Adipose tissue (tissue), 3 donors: ENCODE measurements around the gene USP49. TPM values are rescaled to one million over a fixed set of nuclear protein-coding genes. Genes with fewer than 3 reads are reported as not detected.
"Not testable (repeated sequence)": the region's sequence is repeated elsewhere in the genome, so short reads cannot be mapped to it uniquely, and the experiment has no call there.

Experiments
- H3K27ac ChIP-seq: one replicate; pipeline ENCODE4 v1.5.1; 2013; ENCODE audit warnings: low read depth, low read length
- WGBS, 3 donors: extraction: QIAGEN DNeasy Blood & Tissue Kit; methylation state at CpG; one replicate each; pipeline ENCODE4 v1.1.7; 2013; 5-methylcytosine and 5-hydroxymethylcytosine counted together
- polyA plus RNA-seq, 3 donors: library from polyadenylated mRNA; stranded (reverse); fragments of 200-250 nt; gene quantifications; one replicate each; pipeline ENCODE4 v1.2.3, GENCODE V29; 2013
- donor health status: healthy with polysubstance abuse.
- donor health status: Bipolar disorder and iron deficiency.
- donor health status: healthy.

USP49 gene
- polyA plus RNA-seq, 3 donors: 0.79 to 1.9 (median 1.3) TPM

DNA sequence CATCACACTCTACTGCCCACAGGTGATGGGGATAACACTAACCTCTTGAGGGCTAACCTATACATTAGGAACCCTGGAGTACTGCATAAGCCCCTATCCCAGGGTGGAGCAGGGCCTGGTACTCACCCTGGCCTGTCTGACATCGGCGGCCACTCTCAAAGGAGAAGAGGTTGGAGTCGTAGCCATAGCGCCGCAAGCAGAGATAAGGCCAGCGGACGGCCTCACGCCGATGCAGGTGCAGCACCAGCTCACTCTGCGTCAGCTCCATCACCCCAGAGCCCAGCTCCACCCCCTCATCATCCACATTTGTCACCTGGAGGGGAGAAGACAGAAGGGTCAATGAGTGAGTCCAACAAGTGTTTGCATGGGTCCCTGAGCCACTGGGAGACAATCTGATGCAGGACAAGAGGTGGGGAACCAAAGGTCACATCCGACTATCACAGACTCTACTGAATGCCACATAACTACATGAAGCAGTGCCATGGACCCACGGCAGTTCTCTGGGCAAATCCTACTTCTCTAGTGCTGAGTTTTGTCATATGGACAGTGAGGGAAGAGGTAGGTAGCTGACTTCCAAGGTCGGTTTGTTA, 119.8 kb downstream of the USP49 start:
- 88 to 92% (median 91%) methylated on average over 13 of the region's 13 CpGs for WGBS, 3 donors
- H3K27ac ChIP-seq: no peak overlapping the region

DNA sequence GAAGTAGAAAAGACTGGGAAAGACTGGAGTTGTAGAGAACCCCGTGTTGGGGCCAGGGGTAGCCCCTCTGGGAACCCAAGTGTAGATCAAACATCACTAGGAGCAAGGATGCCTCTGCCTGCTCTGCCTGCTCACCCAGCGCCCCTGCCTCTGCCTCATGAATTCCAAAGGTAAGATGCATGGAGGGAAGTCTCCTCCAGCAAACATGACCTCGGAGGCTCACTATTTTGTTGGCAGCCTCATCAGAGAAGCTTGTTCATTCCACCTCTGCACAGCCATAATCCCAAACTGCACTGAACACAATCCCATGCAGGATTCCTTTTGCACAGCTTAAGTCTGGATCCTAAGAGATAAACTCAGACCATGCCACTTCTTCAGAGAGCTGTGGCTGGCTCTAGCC, 120.3 kb downstream of the USP49 start:
- 83 to 92% (median 90%) methylated on average over 3 of the region's 3 CpGs for whole genome bisulfite sequencing, 3 donors
- no peak overlapping the region for H3K27ac ChIP-seq

- H3K27ac ChIP-seq: no peak overlapping the region
- 86 to 92% (median 88%) methylated on average over 29 of the region's 29 CpGs for WGBS, 3 donors
Observed at GRCh38 chr6:41771058-41771983, 123.9 kb downstream of the USP49 start.

GRCh38 chr6:41770381-41771057, 124.7 kb downstream of the USP49 start:
- 90 to 92% (median 91%) methylated on average over 30 of the region's 30 CpGs for WGBS, 3 donors
- H3K27ac ChIP-seq: no peak overlapping the region

DNA sequence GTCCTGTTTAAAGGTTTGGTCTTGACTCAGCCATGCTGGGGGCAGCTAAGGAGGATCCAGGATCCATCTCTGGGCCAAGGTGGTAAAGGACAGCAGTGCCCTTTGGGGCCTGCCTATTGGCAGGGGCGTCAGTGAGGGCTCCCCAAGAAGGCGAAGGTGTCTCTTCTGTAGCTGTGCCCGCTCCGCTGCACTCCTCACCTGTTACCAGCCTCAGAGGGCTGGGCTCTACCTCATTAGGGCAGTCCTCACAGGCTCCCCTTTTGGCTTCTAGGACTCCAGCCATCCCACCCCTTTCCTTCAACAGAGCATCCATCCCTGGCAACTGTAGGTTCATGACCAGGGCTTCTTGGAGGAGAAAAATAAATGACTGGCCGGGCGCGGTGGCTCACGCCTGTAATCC, 125.8 kb downstream of the USP49 start:
- no peak overlapping the region for H3K27ac ChIP-seq
- 96 to 97% (median 97%) methylated on average over 8 of the region's 8 CpGs for WGBS, 3 donors

- H3K27ac ChIP-seq: no peak overlapping the region
- 58 to 73% (median 60%) methylated on average over 10 of the region's 10 CpGs for WGBS, 3 donors
Observed at GRCh38 chr6:41768545-41769308, 126.4 kb downstream of the USP49 start.

- H3K27ac ChIP-seq: no peak overlapping the region
- 32 to 48% (median 34%) methylated on average over 12 of the region's 12 CpGs for WGBS, 3 donors
Observed at GRCh38 chr6:41767112-41767833, 127.9 kb downstream of the USP49 start.

GRCh38 chr6:41766043-41766664, 129.0 kb downstream of the USP49 start:
- not testable (repeated sequence) for H3K27ac ChIP-seq
- 88 to 90% (median 90%) methylated on average over 4 of the region's 4 CpGs for WGBS, 3 donors

- WGBS, 3 donors: 24 to 47% (median 26%) methylated on average over 2 of the region's 2 CpGs
- H3K27ac ChIP-seq: no peak overlapping the region
Observed at GRCh38 chr6:41763470-41763869, 131.7 kb downstream of the USP49 start.

DNA sequence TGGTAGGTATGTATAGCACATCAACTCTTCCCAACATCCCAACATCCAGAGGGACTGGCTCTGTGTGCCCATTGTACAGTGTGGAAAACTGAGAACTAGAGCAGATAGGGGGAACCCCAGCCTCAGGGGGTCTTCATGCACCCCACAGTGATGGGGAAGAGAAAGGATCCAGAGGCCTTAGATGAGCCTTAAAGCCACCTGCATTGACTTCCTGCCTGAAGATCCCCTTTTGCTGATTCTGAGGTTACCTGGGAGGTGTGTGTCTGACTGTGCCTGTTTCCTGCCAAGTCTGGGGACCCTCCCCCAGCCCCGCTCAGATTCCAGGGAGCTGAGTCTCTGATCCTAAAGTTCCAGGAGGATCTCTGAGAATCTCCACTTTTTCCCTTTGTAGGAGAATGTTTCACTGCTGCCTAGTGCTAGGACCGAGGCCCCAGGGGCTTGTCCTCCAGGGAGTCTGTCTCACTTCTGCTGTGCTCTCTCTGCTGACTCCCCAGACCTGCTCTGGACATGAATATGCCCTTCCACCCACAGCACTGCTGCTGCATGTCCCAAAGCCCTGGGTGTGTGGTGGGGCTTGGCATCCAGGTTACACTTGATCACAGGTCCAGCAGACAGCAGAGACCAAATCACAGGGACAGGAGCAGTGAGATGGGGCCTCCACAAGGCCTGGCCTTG, 135.1 kb downstream of the USP49 start:
- 51 to 92% (median 91%) methylated on average over 2 of the region's 2 CpGs for WGBS, 3 donors
- no peak overlapping the region for H3K27ac ChIP-seq

DNA sequence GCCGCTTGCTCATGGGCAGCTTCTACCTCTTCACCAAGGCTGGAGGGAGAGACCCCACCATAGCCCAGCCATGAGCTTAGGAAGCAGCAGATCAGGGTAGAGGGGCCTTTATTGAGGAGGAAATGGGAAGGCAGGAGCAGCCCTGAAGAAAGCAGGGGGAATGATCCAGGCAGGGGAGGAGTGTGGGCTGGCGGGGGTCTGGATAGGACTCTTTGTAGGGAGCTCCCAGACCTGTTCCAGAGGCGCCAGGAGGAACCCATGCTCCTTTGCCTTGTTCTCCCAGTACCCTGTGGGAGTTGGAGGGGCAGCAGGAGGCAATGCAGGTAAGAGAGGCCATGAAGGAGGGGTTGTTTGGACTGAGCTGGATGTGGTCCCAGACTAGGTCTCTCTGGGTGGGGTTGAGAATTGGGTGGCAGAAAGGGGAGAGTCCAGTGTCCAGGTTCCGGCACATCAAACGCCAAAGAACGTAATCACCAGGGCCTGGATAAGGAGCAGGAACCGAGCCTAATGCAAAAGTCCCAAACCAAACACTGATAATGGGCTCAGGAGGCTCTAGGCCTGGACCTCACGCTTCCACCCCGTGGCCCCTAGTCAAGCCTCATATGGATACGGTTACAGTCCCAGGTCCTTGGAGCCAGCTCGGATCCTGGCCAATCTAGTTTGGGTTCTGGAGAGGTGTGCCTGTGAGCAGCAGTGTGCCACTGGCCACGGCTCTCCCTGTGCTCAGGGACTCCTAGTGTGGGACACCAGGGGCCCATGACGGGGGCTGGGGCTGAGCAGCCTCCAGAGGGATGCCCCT, 135.9 kb downstream of the USP49 start:
- no peak overlapping the region for H3K27ac ChIP-seq
- WGBS, 3 donors: 82 to 93% (median 89%) methylated on average over 13 of the region's 13 CpGs

GRCh38 chr6:41758641-41759035, 136.5 kb downstream of the USP49 start:
- no peak overlapping the region for H3K27ac ChIP-seq
- 78 to 89% (median 83%) methylated on average over 6 of the region's 6 CpGs for WGBS, 3 donors

GRCh38 chr6:41757931-41758640, 137.1 kb downstream of the USP49 start:
- no peak overlapping the region for H3K27ac ChIP-seq
- WGBS, 3 donors: 73 to 81% (median 78%) methylated on average over 8 of the region's 8 CpGs

- WGBS, 3 donors: 87 to 92% (median 90%) methylated on average over 6 of the region's 6 CpGs
- no peak overlapping the region for H3K27ac ChIP-seq
Observed at GRCh38 chr6:41757271-41757670, 137.9 kb downstream of the USP49 start.

DNA sequence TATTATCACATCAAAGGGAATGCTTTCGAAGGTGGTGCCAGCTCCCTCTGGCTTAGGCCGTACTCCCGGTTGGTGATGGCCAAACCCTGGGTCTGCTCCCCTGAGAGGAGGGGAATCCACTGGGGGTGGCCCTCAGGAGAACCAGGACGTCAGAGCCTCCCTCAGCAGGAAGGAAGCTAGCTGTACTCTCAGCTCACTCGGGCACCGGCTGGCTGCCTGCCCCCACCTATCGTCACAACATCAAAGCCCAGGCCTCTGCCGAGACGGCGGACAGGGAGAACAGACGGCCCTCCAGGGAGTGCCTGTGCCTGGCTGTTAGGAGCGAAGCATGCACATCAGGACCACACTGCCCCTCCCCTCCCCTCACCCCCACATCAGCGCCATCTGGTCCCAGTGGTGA, 138.8 kb downstream of the USP49 start:
- WGBS, 3 donors: 45 to 76% (median 49%) methylated on average over 13 of the region's 13 CpGs
- no peak overlapping the region for H3K27ac ChIP-seq

- H3K27ac ChIP-seq: no peak overlapping the region
- 59 to 80% (median 75%) methylated on average over 4 of the region's 4 CpGs for WGBS, 3 donors
Observed at GRCh38 chr6:41755895-41756294, 139.3 kb downstream of the USP49 start.
